ENCODE results near the gene TCERG1L.

TCERG1L gene

DNA sequence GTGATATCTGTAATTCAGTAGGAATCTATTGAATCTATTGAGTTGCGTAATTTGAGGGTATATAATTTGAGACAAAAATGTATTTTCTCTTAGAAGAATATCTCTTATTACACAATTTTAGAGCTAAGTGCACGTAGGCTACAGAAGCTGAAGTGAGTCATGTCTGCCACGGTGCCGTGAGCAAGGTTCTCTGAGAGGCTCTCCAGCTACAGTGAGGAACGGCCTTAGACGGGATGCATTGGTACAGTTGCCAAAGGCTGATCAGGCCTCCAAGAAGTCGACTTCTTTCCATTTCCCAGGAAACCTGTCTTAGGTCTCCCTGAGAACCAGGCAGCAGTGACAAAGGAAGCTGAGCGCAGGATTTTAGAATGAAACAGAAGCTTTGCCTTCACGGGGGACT is 28.6 kb downstream of the TCERG1L start:
- Histone ChIP-seq H3K9me2 (replicated peaks; ENCODE audit: low read depth, low read length) (no peaks in the 10 kb centered on the region), H2AFZ (ENCODE audit: low read length) (no peak overlapping the region), H4K20me1 (ENCODE audit: insufficient read depth, low read length, poor library complexity, severe bottlenecking) (no peaks in the 10 kb centered on the region), H3K4me3 (ENCODE audit: low read length, poor library complexity, severe bottlenecking) (no peak overlapping the region), H3K9ac (ENCODE audit: low read depth, low read length, poor library complexity, severe bottlenecking) (no peak overlapping the region), H3K4me2 (ENCODE audit: low read depth, low read length, poor library complexity, severe bottlenecking) (no peak overlapping the region), H3F3A (ENCODE audit: low read depth) (no peaks in the 10 kb centered on the region), H3K9me3 (ENCODE audit: insufficient read depth, low read depth, low read length) (no peaks in the 10 kb centered on the region; the same call in 1 of the 2 replicates), H3K79me2 (ENCODE audit: insufficient read depth, low read length) (no peaks in the 10 kb centered on the region), H3K36me3 (ENCODE audit: insufficient read depth, low read length) (no peaks in the 10 kb centered on the region), H3K27me3 (ENCODE audit: insufficient read depth, low read length, poor library complexity, severe bottlenecking) (no peaks in the 10 kb centered on the region), H3K4me1 (ENCODE audit: insufficient read depth, low read length, poor library complexity, severe bottlenecking) (no peaks in the 10 kb centered on the region)
- TF ChIP-seq, protein P1, sequence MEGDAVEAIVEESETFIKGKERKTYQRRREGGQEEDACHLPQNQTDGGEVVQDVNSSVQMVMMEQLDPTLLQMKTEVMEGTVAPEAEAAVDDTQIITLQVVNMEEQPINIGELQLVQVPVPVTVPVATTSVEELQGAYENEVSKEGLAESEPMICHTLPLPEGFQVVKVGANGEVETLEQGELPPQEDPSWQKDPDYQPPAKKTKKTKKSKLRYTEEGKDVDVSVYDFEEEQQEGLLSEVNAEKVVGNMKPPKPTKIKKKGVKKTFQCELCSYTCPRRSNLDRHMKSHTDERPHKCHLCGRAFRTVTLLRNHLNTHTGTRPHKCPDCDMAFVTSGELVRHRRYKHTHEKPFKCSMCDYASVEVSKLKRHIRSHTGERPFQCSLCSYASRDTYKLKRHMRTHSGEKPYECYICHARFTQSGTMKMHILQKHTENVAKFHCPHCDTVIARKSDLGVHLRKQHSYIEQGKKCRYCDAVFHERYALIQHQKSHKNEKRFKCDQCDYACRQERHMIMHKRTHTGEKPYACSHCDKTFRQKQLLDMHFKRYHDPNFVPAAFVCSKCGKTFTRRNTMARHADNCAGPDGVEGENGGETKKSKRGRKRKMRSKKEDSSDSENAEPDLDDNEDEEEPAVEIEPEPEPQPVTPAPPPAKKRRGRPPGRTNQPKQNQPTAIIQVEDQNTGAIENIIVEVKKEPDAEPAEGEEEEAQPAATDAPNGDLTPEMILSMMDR (conservative IDR thresholded peaks at IDR 0.05; ENCODE audit: low read length) = no peak
- no peak for TF ChIP-seq EZH2phosphoT487 (IDR thresholded peaks at IDR 0.05; ENCODE audit: borderline replicate concordance)

DNA sequence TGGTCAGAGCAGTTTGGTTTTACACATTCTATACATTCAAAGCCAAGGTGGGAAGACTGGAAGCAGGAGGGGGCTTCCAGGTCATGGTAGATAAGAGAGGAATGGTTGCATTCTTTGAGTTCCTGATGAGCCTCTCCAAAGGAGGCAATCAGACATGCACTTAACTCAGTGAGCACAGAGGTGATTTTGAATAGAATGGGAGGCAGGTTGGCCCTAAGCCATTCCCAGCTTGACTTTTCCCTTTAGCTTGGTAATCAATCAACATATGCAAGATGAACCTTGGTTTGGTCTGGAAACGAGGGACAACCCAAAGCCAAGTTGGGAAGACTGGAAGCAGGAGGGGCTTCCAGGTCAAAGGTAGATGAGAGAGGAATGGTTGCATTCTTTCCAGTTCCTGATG is 31.4 kb downstream of the TCERG1L start:
- Histone ChIP-seq H2AFZ (ENCODE audit: low read length) (no peak overlapping the region), H3K4me1 (ENCODE audit: insufficient read depth, low read length, poor library complexity, severe bottlenecking) (no peaks in the 10 kb centered on the region), H3K9ac (ENCODE audit: low read depth, low read length, poor library complexity, severe bottlenecking) (no peak overlapping the region), H3F3A (ENCODE audit: low read depth) (no peaks in the 10 kb centered on the region), H3K9me3 (ENCODE audit: insufficient read depth, low read depth, low read length) (peaks cover 9% of the 10 kb centered on the region; the same call in 1 of the 2 replicates), H3K27me3 (ENCODE audit: insufficient read depth, low read length, poor library complexity, severe bottlenecking) (no peaks in the 10 kb centered on the region), H3K79me2 (ENCODE audit: insufficient read depth, low read length) (no peaks in the 10 kb centered on the region), H3K4me2 (ENCODE audit: low read depth, low read length, poor library complexity, severe bottlenecking) (no peak overlapping the region), H3K4me3 (ENCODE audit: low read length, poor library complexity, severe bottlenecking) (no peak overlapping the region), H4K20me1 (ENCODE audit: insufficient read depth, low read length, poor library complexity, severe bottlenecking) (no peaks in the 10 kb centered on the region), H3K36me3 (ENCODE audit: insufficient read depth, low read length) (no peaks in the 10 kb centered on the region), H3K9me2 (replicated peaks; ENCODE audit: low read depth, low read length) (no peaks in the 10 kb centered on the region)
- TF ChIP-seq, protein P1 (conservative IDR thresholded peaks at IDR 0.05; ENCODE audit: low read length) = no peak
- no peak for TF ChIP-seq EZH2phosphoT487 (IDR thresholded peaks at IDR 0.05; ENCODE audit: borderline replicate concordance)

DNA sequence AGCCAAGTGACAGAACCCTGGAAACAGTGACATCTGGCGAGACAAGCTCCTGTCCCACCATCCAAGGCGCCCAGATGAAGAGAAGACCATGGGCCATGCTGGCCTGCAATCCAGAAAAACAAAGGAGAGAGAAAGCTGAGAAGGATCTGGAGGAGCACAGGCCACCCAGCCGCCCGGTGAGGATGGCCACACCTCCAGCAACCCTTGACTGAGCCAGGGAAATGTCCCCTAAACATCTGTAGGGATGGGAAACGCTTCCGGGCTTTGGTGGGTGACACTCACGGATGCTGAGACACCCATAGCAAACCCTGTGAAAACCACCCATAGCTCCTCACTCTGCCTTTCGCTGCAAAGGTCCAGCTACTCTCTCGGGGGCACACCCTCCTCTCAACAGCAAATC is 32.0 kb downstream of the TCERG1L start:
- no peaks in the 10 kb centered on the region for H3F3A ChIP-seq (ENCODE audit: low read depth)
- no peak overlapping the region for H3K4me3 ChIP-seq (ENCODE audit: low read length, poor library complexity, severe bottlenecking)
- H3K36me3 ChIP-seq (ENCODE audit: insufficient read depth, low read length) = no peaks in the 10 kb centered on the region
- no peaks in the 10 kb centered on the region for H3K9me2 ChIP-seq (replicated peaks; ENCODE audit: low read depth, low read length)
- no peak overlapping the region for H2AFZ ChIP-seq (ENCODE audit: low read length)
- no peak overlapping the region for H3K9ac ChIP-seq (ENCODE audit: low read depth, low read length, poor library complexity, severe bottlenecking)
- H3K4me2 ChIP-seq (ENCODE audit: low read depth, low read length, poor library complexity, severe bottlenecking) = no peak overlapping the region
- no peak for TF ChIP-seq EZH2phosphoT487 (IDR thresholded peaks at IDR 0.05; ENCODE audit: borderline replicate concordance)
- TF ChIP-seq, protein P1 (conservative IDR thresholded peaks at IDR 0.05; ENCODE audit: low read length) = no peak
- H3K4me1 ChIP-seq (ENCODE audit: insufficient read depth, low read length, poor library complexity, severe bottlenecking) = no peaks in the 10 kb centered on the region
- H3K79me2 ChIP-seq (ENCODE audit: insufficient read depth, low read length) = no peaks in the 10 kb centered on the region
- peaks cover 15% of the 10 kb centered on the region; the same call in 1 of the 2 replicates for H3K9me3 ChIP-seq (ENCODE audit: insufficient read depth, low read depth, low read length)
- H3K27me3 ChIP-seq (ENCODE audit: insufficient read depth, low read length, poor library complexity, severe bottlenecking) = no peaks in the 10 kb centered on the region
- no peaks in the 10 kb centered on the region for H4K20me1 ChIP-seq (ENCODE audit: insufficient read depth, low read length, poor library complexity, severe bottlenecking)
